SJCRH30 (cell line): ENCODE results near the gene PDGFB. TPM values are rescaled to one million over a fixed set of nuclear protein-coding genes. Genes with fewer than 3 reads are reported as not detected.

ENCODE experiments used
- total RNA-seq: library from RNA; depleted of rRNA; stranded (reverse); fragments of >200 nt; shearing (Covaris generic); gene quantifications from 2 replicates; pipeline ENCODE4 v1.2.3, GENCODE V29; 2014; rRNA removed

The PDGFB gene
- total RNA-seq, 1 experiment from 2014 or later: 0.26 TPM

Other genes with a start within 250 kb of the PDGFB start
- 2.3 and 2.6 TPM in 2 replicates for gene APOBEC3C, start 230.7 kb downstream of the PDGFB start, total RNA-seq
- not detected in 2 replicates for gene APOBEC3D, start 223.9 kb downstream of the PDGFB start, total RNA-seq
- gene APOBEC3F, start 204.1 kb downstream of the PDGFB start, total RNA-seq: not detected in 2 replicates
- not detected in 2 replicates for gene APOBEC3G, start 167.7 kb downstream of the PDGFB start, total RNA-seq
- not detected in 2 replicates for gene APOBEC3H, start 147.7 kb downstream of the PDGFB start, total RNA-seq
- gene CBX7, start 92.3 kb downstream of the PDGFB start, total RNA-seq: 0.35 and 0.65 TPM in 2 replicates
- gene RPL3, start 74.6 kb upstream of the PDGFB start, total RNA-seq: 1,999 and 2,056 TPM in 2 replicates
- 3.2 and 4.0 TPM in 2 replicates for gene SYNGR1, start 105.0 kb upstream of the PDGFB start, total RNA-seq
- 8.7 and 9.3 TPM in 2 replicates for gene TAB1, start 154.8 kb upstream of the PDGFB start, total RNA-seq
- not detected in 2 replicates for gene MGAT3, start 212.0 kb upstream of the PDGFB start, total RNA-seq